Bronchial epithelial cell (primary cell): ENCODE data around the gene LRRC59. TPM values are rescaled to one million over a fixed set of nuclear protein-coding genes. Genes with fewer than 3 reads are reported as not detected.

Source experiments
- DNase-seq: peaks from one replicate; pipeline ENCODE4 v3.0.0-alpha.2; 2010; ENCODE audit warnings: low read depth
- FAIRE-seq: peaks from 2 replicates; lab custom pipeline; 2011; peaks lifted over from hg19 to GRCh38; lab: Jason Lieb, UNC
- H3K27me3 ChIP-seq: 2 replicates; pipeline ENCODE4 v1.5.1; 2011; ENCODE audit warnings: low read length; ENCODE audit not compliant: control insufficient read depth, insufficient read depth
- H3K36me3 ChIP-seq: 2 replicates; pipeline ENCODE4 v1.5.1; 2011; ENCODE audit warnings: low read length; ENCODE audit not compliant: control insufficient read depth, insufficient read depth
- H3K4me3 ChIP-seq: 2 replicates; pipeline ENCODE4 v1.5.1; 2011; ENCODE audit warnings: mild to moderate bottlenecking, low read depth, low read length, control low read depth
- total RNA-seq: library from RNA; depleted of rRNA; stranded (reverse); fragments of >200 nt; gene quantifications from 2 replicates; pipeline ENCODE4 v1.2.1, GENCODE V29; 2014
- TF ChIP-seq, protein P1 (sequence below): IDR thresholded peaks from 2 replicates; pipeline ENCODE4 v1.5.1; 2011; ENCODE audit warnings: mild to moderate bottlenecking, moderate library complexity, low read length, control low read depth, inconsistent platforms; ENCODE audit not compliant: insufficient read depth, severe bottlenecking

The LRRC59 gene
- total RNA-seq, 1 donor from 2014 or later: 235 TPM

DNA sequence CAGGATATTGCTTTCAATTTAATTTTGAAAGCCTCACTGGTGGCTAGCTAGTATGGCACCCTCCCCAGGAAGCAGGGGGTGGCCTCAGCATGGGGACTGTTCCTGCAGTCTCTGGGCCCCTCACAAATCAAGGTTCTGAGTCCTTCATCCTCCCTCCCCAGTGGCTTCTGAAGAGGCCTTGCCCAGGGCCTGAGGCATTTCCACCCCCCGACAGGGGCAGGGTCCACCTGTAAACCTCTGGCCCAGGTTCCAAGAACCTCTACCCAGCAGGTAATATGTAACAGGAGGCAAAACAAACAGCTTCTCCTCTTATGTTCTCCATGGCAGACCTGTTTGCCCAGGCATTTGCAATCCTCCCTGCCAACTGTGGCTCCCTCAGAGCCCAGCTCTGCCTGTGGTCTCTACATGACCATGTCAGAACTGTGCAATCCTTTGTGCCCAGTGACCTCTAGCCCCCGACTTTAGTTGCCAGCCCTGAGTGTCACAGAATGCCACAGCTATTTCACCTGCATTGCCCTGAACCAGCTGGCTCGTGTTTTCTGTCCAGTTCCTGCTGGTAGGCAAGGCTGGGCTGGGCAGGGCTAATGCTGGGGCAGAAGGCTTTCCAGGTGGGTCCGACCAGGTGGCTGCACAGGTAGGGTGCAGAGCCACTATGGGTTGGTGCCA lies 43.0 kb upstream of the LRRC59 start:
- FAIRE-seq (no peak), DNase-seq (no peak)
- H3K27me3 ChIP-seq: no peaks in the 10 kb centered on the region
- H3K36me3 ChIP-seq: peaks cover 1% of the 10 kb centered on the region
- H3K4me3 ChIP-seq: no peak overlapping the region
- TF ChIP-seq, protein P1, sequence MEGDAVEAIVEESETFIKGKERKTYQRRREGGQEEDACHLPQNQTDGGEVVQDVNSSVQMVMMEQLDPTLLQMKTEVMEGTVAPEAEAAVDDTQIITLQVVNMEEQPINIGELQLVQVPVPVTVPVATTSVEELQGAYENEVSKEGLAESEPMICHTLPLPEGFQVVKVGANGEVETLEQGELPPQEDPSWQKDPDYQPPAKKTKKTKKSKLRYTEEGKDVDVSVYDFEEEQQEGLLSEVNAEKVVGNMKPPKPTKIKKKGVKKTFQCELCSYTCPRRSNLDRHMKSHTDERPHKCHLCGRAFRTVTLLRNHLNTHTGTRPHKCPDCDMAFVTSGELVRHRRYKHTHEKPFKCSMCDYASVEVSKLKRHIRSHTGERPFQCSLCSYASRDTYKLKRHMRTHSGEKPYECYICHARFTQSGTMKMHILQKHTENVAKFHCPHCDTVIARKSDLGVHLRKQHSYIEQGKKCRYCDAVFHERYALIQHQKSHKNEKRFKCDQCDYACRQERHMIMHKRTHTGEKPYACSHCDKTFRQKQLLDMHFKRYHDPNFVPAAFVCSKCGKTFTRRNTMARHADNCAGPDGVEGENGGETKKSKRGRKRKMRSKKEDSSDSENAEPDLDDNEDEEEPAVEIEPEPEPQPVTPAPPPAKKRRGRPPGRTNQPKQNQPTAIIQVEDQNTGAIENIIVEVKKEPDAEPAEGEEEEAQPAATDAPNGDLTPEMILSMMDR: no peak

GRCh38 chr17:50439008-50439407 lies 41.7 kb upstream of the LRRC59 start:
- Histone ChIP-seq H3K36me3 (peaks cover 1% of the 10 kb centered on the region), H3K4me3 (no peak overlapping the region), H3K27me3 (no peaks in the 10 kb centered on the region)
- DNase-seq: no peak
- TF ChIP-seq, protein P1: no peak
- FAIRE-seq: no peak

GRCh38 chr17:50437409-50437808 lies 40.1 kb upstream of the LRRC59 start:
- FAIRE-seq: no peak
- DNase-seq: no peak
- Histone ChIP-seq H3K4me3 (no peak overlapping the region), H3K27me3 (no peaks in the 10 kb centered on the region), H3K36me3 (peaks cover 1% of the 10 kb centered on the region)
- TF ChIP-seq, protein P1: no peak

- Histone ChIP-seq H3K36me3 (peaks cover 2% of the 10 kb centered on the region), H3K27me3 (no peaks in the 10 kb centered on the region), H3K4me3 (no peak overlapping the region)
- TF ChIP-seq, protein P1: no peak
- DNase-seq (no peak), FAIRE-seq (no peak)
Measured at GRCh38 chr17:50432125-50432762, 34.9 kb upstream of the LRRC59 start.

- FAIRE-seq (no peak), DNase-seq (no peak)
- TF ChIP-seq, protein P1: no peak
- Histone ChIP-seq H3K36me3 (peaks cover 2% of the 10 kb centered on the region), H3K27me3 (no peaks in the 10 kb centered on the region), H3K4me3 (no peak overlapping the region)
Measured at GRCh38 chr17:50430821-50431618, 33.7 kb upstream of the LRRC59 start.
